Left ventricle myocardium superior (tissue), 1 donor: ENCODE results near the gene ADAMTS5. TPM values are rescaled to one million over a fixed set of nuclear protein-coding genes. Genes with fewer than 3 reads are reported as not detected.

Experiments
- ATAC-seq: fragments of 200-7000 bp; cut with Tn5 transposase; one replicate; pipeline ENCODE4 v1.9.1; 2020; ENCODE audit warnings: mild to moderate bottlenecking, moderate library complexity
- DNase-seq: peaks from one replicate; pipeline ENCODE4 v3.0.0-alpha.2; 2020
- intact Hi-C: fragments of 100-400 bp; cut with micrococcal nuclease; formaldehyde crosslinking; loops from one replicate; pipeline ENCODE4 v1.11.0; 2022
- total RNA-seq: library from RNA; stranded (reverse); fragmentation: NEBNext Ultra II Directional; extraction: Animal tissue kit (Norgen Biotek cat#: 25700); gene quantifications from one replicate; pipeline ENCODE4 v1.2.1, GENCODE V29; 2021
- donor health status: DM: no; HTN: yes; CAD: no; lungs with severe emphysema.

The ADAMTS5 gene
- total RNA-seq, 1 donor from 2014 or later = 3.0 TPM

DNA sequence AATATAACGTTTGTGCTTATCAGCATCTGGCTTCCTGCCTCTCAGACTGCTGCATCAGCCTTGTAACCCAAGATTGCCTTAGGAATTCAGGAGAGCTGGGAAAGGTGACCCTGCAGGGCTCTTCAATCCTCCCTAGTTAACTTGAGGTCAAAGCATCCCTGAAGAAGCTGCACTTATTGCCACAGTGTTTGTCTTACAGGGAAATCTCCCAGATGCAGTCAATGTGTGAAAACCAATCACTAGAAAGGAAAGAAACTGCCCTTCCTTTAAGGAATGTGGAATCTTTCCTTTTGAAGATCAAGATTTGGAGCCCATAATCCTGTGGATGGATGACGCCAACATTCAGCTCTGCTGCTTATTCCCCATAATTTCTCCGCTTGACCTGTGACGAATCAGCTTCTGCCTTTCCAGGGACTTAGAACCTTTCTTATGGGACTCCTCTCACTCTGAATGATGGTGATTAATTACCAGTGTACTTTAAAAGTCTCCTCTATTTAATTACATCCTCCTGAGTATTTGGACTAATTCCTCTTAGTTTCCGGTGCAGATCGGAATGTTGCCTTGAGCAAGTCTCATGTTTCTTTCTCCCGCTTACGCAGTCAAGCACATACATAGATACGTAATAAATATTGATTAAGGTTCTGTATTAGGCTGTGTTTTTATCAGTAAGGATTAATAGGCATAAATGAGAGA, 14.4 kb downstream of the ADAMTS5 start:
- DNase-seq = no peak
- ATAC-seq = no peak
- intact Hi-C loops = no loop called here

DNA sequence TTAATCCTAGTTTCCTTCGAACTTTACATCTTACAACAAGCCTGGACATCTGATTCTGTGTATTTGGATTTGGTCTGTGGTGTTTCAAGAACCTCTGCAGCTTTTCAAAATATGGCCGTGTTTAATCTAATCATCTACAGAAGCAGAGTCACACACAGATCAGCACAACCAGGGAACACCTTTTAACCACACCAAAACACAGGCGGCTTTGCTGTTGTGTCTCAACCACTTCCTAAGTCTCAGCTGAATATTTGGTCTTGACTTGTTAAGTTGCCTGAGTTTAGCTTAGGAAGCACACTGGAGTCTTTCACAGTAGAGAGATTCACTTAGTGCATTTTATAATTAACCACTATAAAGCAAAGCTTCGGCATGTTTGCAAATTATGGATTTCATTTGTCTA, 17.1 kb downstream of the ADAMTS5 start:
- intact Hi-C loops = no loop called here
- DNase-seq = no peak
- no peak for ATAC-seq

DNA sequence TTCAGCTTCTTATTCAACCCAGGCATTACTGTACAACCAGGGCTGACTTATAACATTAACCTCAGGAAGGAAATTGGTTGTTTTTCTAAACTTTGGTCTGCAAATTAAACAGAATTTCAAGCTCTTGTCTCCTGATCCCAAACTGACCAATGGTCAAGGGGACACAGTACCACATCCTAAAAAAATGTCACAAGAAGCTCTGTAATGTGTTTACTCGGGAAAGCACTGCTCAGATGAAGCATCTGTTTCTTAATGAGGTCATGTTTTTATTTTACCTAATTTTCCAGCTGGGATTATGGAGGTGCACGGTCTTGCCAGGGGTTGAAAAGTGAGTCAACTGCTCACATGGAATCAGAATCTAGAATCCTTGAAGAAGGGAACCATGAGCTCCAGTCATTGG, 18.7 kb downstream of the ADAMTS5 start:
- intact Hi-C loops = no loop called here
- peak; percentile 55 for ATAC-seq
- no peak for DNase-seq

DNA sequence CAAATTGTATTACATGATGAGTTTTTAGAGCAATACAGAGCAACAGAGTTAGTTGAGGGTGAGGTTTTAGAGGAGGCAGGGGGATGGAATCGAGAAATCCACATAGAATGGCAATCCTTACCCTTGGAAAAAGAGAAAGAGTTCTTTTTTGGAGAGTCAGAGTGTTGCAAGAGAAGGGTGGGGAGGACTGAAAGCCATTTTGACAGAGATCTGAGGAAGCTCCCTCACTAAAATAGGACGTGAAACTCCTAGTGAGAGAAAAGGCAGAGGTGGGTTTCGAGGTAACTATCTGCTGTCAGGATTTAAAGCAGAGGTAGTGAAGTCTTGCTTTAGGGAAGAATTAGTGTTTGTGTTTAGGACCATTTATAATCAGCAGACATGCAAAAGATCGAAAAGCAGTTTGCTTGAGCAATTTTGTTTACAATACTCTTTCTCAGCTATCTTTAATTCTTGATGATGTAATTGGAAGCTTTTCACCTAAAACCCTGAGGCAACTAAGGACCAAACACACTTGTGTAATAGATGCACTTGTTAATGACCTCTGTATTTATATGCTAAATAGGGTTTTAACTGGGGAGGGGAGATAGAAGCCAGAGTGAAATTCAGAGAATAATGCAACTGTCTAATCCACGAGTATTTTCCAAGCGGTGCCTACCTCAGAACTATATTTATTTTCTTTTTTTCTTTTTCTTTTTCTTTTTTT, 20.0 kb downstream of the ADAMTS5 start:
- DNase-seq = no peak
- ATAC-seq = peak; percentile 54
- intact Hi-C loops = no loop called here

DNA sequence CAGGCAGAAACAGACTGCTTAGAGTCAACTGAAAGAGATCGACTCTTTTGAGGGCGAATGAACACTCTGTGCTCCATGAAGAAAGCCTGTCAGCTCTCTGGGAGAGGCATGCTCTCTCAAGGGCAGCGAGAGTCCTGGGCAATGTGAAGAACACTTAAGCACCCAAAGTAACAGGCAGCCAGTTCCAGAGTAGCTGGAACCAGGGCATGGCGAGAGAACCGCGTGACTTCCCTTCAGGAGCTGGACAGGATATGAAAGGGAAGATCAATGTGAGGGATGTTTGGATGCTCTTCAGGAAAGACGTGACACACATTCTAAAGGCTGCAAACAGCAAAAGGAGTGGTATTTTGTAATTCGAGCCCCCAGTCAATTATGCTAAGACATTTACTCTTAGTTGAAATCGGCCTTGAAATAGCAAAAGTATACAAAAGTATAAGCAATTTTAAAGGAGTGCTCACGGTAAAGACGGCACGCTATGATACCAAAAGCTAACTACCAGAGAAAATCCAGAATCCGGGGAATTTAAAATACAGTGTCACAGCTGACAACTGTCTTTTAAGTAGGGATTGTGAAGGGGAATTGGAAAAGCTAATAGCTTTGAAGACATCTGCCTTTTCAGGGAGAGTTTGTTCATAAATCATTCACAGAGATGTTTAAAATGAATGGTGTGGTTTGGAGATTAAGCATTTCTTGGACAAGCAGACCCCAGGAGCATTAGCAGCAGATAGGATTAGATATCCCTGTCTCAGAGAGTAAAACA, 20.8 kb downstream of the ADAMTS5 start:
- DNase-seq (peak; percentile 53), ATAC-seq (peak; percentile 93)
- intact Hi-C loops = no loop called here

DNA sequence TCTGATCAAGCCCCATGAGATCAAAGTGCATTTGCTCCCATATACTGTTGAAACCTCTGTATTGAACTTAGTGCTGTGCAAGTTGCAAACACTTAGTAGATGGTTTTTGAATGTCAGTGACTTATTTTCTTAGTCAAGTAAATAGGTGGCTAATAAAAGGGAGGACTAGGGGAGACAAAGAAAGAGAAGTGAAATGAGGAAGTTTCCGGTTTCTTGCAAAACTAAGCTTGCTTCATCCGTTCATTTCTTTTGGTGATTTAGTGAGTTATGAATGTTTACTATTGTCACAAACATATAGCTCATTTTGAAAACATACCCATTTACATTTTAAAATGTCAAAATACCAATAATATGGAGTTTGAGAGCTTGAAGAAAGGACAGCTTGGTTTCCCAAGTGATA, 23.0 kb downstream of the ADAMTS5 start:
- ATAC-seq (no peak), DNase-seq (no peak)
- intact Hi-C loops = no loop called here

DNA sequence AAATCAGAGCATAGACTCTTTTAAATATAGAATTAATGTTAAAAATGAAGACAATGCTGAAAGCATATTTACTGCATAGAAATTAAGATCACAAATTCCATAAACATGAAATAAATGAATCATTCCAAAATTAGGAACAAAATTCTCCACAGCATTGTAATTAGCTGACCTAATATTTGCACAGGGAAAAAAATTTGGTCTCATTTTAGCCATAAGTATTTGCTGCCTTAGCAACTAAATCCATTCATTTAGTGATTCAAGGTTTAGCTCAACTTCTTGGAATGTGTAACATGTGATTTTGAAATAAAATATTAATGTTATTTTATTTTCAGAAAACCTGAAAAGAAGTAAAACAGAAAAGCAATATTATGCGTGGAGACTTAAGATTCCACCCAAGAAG, 25.5 kb downstream of the ADAMTS5 start:
- ATAC-seq = no peak
- intact Hi-C loops = no loop called here
- DNase-seq = no peak

DNA sequence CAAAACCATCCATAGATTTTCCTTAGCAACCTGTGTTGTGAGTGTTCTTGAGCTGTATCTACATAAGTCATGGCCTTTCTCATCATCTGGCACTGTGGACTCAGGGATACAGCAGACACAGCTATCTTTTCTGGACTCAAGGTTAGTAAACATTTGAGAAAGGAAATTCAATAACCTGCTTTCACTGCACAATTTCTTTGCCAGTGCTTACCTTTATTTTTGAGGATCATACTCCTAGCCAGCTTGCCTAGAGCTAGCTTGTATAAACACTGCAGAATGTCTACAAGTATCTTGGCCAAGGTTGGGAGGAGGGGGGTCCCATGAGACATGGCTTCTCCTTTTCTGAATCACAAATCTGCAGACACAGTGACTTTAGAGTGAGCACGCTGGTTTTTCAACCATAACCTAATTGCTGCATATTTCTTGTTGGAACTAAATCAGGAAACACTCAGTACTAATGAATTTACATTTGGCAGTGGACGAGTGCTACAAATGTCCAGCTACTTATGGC, 27.2 kb downstream of the ADAMTS5 start:
- DNase-seq = peak; percentile 33
- intact Hi-C loops = no loop called here
- peak; percentile 57 for ATAC-seq

DNA sequence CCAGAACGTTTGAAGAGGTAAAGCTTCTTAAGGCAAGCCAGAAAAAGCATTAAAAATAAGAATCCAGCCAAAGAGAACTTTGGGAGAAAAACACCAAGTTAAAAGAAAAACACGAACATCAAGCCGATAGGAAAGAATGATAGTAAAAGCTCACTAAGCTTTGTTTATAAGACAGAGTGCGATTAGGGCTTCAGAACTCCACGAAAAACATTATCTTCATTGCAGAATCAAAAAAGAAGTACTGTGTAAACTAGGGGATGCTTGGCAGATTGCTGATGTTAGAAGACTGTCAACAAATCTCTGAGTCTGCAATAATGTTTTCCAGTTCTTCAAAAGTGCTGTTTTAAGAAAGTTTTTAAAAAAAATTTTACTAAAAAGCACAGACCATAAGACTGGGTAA, 30.2 kb downstream of the ADAMTS5 start:
- intact Hi-C loops = no loop called here
- ATAC-seq (no peak), DNase-seq (no peak)

DNA sequence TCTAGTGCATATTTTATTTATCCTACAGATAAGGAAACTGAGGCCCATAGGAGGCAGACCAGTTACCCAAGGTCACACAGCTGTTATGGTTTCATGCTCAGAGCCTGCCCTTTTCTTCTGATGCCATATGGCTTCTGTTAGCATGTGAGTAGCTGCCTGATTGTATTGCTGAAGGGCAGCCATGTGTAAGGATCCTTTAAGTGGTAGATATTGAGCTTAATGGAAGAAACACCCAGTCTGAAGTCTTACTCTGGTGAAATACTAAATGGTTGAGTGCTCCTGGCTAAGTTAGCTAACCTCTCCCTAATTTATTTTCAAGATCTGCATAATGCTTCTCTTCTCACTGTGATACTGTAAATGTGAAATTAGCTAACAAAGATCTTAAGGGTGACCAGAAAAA, 30.9 kb downstream of the ADAMTS5 start:
- ATAC-seq (no peak), DNase-seq (no peak)
- intact Hi-C loops = no loop called here

DNA sequence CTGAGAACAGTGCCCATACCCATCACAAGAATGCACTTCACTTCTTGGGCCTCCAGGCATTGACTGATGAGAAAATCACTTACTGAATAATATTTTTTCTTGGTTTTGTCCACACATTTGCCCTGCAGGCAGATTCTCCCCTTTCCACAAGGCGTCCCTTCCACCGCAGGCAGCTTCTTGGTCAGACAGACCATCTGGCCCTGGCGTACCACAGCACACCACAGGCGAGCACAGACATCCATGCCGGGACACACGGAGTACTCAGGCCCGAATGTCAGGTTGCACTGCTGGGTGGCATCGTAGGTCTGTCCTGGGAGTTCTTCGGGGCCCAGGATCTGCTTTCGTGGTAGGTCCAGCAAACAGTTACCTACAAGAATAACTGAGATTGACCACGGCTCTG, 32.5 kb downstream of the ADAMTS5 start:
- DNase-seq (no peak), ATAC-seq (no peak)
- intact Hi-C loops = no loop called here

DNA sequence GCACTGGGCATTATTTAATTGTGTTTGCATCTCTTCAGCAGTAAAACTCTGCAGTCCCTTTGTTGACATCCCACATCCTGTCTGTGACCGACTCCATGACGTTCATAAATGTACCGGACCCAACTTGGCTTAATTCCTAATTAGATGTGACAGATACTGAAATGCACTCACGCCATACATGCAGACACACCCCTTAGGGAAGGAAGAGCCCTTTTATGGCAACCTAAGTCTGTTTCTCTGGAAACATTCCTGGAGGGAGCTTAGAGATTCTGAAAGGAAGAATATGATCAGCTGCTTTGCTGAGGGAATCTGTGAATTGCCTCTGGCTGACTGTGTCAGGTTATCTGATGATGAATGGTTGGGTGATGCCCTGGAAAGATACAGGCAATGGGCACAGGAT, 33.4 kb downstream of the ADAMTS5 start:
- no peak for DNase-seq
- intact Hi-C loops = no loop called here
- ATAC-seq = no peak

DNA sequence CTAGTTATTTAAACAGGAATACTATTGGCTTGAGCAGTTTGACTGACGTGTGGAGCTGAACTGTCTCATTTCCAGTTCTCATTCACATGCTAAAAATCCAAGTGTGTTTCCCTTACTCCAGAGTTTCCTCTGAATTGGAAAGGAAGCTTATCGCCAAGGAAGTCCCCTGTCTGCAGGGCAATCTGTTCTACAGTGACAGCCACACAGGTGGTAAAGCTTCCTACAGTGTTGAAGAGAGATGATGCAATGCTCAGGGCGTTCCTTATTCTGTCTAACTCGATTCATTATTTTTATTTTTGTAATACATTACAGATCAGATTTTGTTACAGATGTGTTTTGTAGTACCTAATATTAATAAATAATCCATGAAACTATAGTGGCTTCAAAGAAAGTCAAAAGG, 41.3 kb downstream of the ADAMTS5 start:
- intact Hi-C loops = no loop called here
- no peak for ATAC-seq
- DNase-seq = no peak

DNA sequence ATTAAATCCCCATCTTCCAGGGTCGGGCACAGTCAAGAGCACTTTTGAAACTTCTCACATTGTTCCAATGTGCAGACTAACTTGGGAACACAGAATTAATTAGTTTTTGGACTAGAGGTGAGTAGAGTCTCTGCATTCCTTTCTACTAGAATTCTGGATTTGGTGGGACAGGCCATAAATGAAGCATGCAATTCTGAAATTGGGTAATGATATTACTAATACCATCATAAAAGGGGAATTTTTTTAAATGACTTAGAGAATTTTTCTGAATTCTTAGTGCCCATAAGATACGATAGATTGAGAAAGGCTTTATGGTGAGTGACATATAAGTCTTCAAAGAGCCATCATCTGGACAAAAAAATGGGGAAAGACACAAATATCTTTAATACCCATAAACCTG, 41.8 kb downstream of the ADAMTS5 start:
- intact Hi-C loops = no loop called here
- ATAC-seq = no peak

DNA sequence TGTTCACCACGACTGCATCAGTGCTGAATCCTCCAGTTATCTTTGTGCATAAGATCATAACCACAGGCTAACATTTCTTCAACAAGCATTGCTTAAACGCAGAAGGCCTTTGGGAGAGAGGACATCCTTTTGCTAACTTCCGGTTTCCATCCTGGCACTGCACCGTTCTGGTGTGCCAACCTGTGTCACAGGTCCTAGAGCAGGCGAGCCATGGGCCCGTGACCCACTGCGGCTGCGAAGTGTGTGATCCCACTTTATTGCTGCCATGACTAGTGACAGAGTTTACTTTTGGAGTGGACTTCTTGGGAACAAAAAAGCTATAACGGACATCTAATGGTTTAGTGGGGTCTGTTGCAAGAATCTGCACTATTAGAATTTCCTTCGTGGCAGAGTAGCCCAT, 42.9 kb downstream of the ADAMTS5 start:
- intact Hi-C loops = no loop called here
- DNase-seq (no peak), ATAC-seq (no peak)

More for the DNA sequence above, 41.8 kb downstream of the ADAMTS5 start:
- no peak for DNase-seq

DNA sequence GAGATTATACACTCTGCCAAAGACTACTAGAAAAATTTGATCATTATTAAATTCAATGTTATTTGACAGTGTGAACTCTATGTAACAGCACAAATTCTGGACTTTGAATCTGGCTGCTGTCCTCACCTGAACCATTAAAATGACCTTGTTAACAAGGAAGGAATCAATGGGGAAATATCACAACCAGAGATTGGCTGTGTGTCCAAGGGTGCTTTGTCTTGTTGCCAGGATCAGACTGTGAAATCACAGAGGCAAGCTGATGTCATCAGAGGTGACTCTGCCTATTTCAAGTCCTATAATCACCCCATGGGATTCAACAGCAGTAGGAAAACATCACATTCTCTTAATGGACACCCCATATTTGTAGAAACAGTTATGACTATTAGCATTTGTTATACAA, 46.8 kb downstream of the ADAMTS5 start:
- DNase-seq (no peak), ATAC-seq (peak; percentile 19)
- intact Hi-C loops = no loop called here

DNA sequence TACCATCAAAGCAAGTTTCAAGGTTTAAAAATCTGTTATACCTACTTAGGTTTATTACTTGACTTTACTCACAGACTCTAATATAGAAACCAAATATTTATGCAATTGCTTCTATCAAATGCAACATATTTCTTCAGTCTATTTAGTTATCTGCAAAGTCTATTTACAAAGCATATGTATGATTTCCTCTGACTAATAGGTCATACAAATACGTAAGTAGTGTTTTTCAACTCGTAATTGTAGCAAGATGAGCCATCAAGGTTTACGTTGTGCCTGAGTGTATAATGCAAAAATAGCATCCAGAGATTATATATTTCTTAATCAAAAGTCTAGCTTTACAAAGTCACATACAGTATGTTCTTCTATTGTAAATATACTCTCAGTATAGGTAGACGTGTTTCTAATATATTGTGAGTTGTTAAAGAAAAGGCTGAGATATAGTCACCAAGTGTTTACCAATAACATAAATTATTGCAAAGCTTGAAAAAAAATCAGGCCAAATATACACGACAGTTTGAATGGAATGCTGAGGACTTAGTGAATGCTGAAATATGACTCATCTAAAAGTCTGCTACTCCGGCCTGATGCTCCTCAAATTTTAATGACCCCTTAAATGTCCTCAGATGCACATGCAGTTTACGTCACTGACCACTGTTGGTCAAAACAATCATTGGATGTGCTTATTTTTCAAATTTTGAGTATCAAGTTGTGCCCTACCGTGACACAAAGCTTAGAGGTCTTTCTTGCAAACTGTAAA, 48.4 kb downstream of the ADAMTS5 start:
- no peak for ATAC-seq
- intact Hi-C loops = no loop called here
- no peak for DNase-seq

DNA sequence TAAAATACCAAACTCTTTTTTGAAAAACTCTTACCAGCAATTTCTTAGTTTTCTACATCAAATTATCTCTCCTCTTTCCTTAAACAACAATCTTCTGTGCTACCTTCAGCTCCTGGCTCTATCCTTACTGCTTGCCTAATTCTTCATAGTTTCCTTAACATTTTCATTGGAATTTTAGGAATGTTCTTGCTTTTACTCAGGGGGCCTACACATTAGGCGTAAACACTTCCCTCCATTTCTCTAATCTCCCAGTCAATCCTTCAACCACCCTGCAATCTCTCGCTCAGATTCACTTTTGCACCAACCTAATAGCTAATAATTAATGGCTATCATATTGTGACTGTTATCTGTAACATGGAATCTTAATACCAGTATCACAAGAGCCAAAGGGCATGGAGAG, 50.1 kb downstream of the ADAMTS5 start:
- ATAC-seq = no peak

DNA sequence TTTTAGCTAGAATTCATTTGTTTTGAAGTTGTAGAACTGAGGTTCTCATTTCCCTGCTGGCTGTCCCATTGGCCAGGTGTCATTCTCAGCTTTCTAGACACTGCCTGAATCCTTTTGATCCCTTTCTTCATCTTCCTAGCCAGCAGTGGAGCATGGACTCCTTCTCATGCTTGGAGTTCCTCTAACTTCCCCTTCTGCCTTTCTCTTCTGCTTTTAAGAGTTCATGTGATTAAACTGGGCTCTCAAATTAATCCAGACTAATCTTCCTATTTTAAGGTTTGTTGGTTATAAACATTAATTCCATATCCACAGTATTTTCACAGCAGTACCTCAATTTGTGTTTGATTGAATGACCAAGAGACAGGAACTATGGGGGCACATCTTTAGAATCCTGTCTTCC, 52.3 kb downstream of the ADAMTS5 start:
- ATAC-seq (no peak), DNase-seq (no peak)
- intact Hi-C loops = no loop called here

More for the DNA sequence above, 50.1 kb downstream of the ADAMTS5 start:
- intact Hi-C loops = no loop called here
- no peak for DNase-seq

DNA sequence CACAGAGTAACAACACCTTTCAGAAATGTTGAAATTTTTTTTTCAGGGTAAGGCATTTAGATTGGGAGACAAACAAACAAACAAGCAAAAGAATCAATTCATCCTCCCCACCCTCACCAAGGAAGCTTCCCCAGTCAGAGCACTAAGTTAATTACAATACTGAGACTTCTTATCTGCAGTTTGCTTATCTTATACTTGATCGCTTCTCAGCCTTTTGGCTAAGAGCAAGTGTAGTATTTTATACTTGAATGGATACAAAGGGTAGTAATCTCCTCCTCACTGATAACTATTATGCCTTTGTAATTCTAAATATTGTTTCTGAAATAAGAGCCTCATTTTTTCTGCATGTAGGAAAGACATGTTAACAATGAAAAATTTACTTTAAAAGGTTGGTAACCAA, 54.4 kb downstream of the ADAMTS5 start:
- no peak for ATAC-seq
- intact Hi-C loops = no loop called here
- DNase-seq = no peak
